Caco-2 (cell line): ENCODE measurements around the gene TIMP4. TPM values are rescaled to one million over a fixed set of nuclear protein-coding genes. Genes with fewer than 3 reads are reported as not detected.

Experiments used
- BruUV-seq: library from RNA; stranded (reverse); fragments of 400-500 nt; replicated peaks from 2 replicates; lab custom pipeline; 2021; lab: Mats Ljungman, UMichigan
- CTCF ChIA-PET: fragments of 300-600 bp; sonication (Branson Sonifier 250); formaldehyde crosslinking; loops from one replicate; lab custom pipeline; 2022; ENCODE audit warnings: antibody characterized with exemption; lab: Charles Lee
- POLR2A ChIA-PET: fragments of 300-600 bp; sonication (Branson Sonifier 250); formaldehyde crosslinking; loops from one replicate; lab custom pipeline; 2022; ENCODE audit warnings: antibody characterized with exemption; lab: Charles Lee
- DNase-seq, 2 experiments: peaks; one replicate each; pipeline versions ENCODE4 v3.0.0 to v3.0.0-alpha.2; 2020 to 2022
- H3K27me3 ChIP-seq: replicated peaks from 2 replicates; pipeline ENCODE4 v1.6.0; 2011; ENCODE audit warnings: low read length; ENCODE audit not compliant: control insufficient read depth, insufficient read depth
- H3K36me3 ChIP-seq: 2 replicates; pipeline ENCODE4 v1.5.1; 2011; ENCODE audit warnings: low read length; ENCODE audit not compliant: control insufficient read depth, insufficient read depth
- H3K4me1 ChIP-seq: fragments of 250-450 bp; sonication (Bioruptor Pico); 2 replicates; pipeline ENCODE4 v1.5.1; 2020; ENCODE audit warnings: mild to moderate bottlenecking
- H3K4me3 ChIP-seq: 2 replicates; pipeline ENCODE4 v1.5.1; 2011; ENCODE audit warnings: low read depth, mild to moderate bottlenecking, control low read depth, low read length
- H3K9me3 ChIP-seq: fragments of 250-450 bp; sonication (Bioruptor Pico); 2 replicates; pipeline ENCODE4 v1.5.1; 2020; ENCODE audit warnings: mild to moderate bottlenecking, moderate library complexity
- H3K27ac Mint-ChIP-seq: one replicate; pipeline ENCODE4 v1.8.0; 2022; ENCODE audit warnings: mixed read lengths; ENCODE audit not compliant: unreplicated experiment
- H3K27me3 Mint-ChIP-seq: one replicate; pipeline ENCODE4 v1.8.0; 2022; ENCODE audit warnings: mixed read lengths; ENCODE audit not compliant: insufficient read depth, unreplicated experiment
- H3K36me3 Mint-ChIP-seq: one replicate; pipeline ENCODE4 v1.8.0; 2022; ENCODE audit warnings: mild to moderate bottlenecking, mixed read lengths; ENCODE audit not compliant: insufficient read depth, unreplicated experiment
- H3K4me1 Mint-ChIP-seq: one replicate; pipeline ENCODE4 v1.8.0; 2022; ENCODE audit warnings: low read depth, mixed read lengths; ENCODE audit not compliant: unreplicated experiment
- H3K4me3 Mint-ChIP-seq: one replicate; pipeline ENCODE4 v1.8.0; 2022; ENCODE audit warnings: mild to moderate bottlenecking, moderate library complexity, mixed read lengths; ENCODE audit not compliant: unreplicated experiment
- H3K9me3 Mint-ChIP-seq: one replicate; pipeline ENCODE4 v1.8.0; 2022; ENCODE audit warnings: mixed read lengths; ENCODE audit not compliant: unreplicated experiment
- CTCF ChIP-seq, 2 experiments: fragments of 200-600 bp in 1 of 2; IDR thresholded peaks; 1 replicate in 1 of 2; 2 replicates in 1 of 2; pipeline versions ENCODE4 v1.5.1 to v1.8.0; 2011 to 2022; ENCODE audit warnings: antibody characterized with exemption in 1 of 2, control low read depth in 1 of 2, inconsistent platforms in 1 of 2, low read depth in 1 of 2, low read length in 1 of 2, mild to moderate bottlenecking in 1 of 2, moderate library complexity in 1 of 2; ENCODE audit not compliant: insufficient read depth in 1 of 2, severe bottlenecking in 1 of 2, unreplicated experiment in 1 of 2
- intact Hi-C: fragments of 100-400 bp; cut with micrococcal nuclease; formaldehyde crosslinking; loops from one replicate; pipeline ENCODE4 v1.10.0; 2022; ENCODE audit not compliant: unreplicated experiment
- total RNA-seq: library from RNA; stranded (reverse); gene quantifications from 2 replicates; pipeline ENCODE4 v1.2.3, GENCODE V29; 2022

TIMP4 gene
- total RNA-seq, 1 experiment from 2014 or later = 1.4 TPM

DNA sequence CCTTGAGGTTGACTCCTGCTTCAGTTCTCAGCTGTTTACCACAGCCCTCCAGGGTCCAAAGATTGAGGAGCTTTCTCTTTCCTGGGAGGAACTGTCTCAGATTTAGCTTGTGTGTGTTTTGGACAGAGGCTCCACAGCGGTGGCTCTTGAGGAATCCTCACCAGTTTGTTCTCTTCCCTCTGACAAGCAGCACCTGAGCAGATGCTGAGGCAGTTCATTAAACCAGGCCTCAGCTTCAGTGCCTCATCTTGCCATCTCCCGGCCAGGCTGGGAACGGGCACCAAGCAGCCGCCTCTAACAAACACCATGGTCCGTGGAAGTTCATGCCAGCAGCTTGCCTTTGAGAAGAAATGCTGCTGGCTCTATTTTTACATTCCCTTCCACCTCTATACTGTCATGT is 25.8 kb upstream of the TIMP4 start:
- H3K4me3 ChIP-seq = no peak overlapping the region
- H3K4me3 Mint-ChIP-seq = no peak overlapping the region
- POLR2A ChIA-PET = no interaction called here
- peaks cover 11% of the 10 kb centered on the region; the same call in 1 of the 2 replicates for H3K4me1 ChIP-seq
- no peak for TF ChIP-seq CTCF (IDR thresholded peaks at IDR 0.05; ENCODE audit: insufficient read depth in 1 of 2, low read depth in 1 of 2, low read length in 1 of 2, severe bottlenecking in 1 of 2, unreplicated experiment in 1 of 2)
- H3K9me3 ChIP-seq = no peaks in the 10 kb centered on the region
- no peaks in the 10 kb centered on the region for H3K27me3 Mint-ChIP-seq
- H3K27ac Mint-ChIP-seq = no peak overlapping the region
- H3K4me1 Mint-ChIP-seq = peaks cover 25% of the 10 kb centered on the region
- H3K9me3 Mint-ChIP-seq = no peaks in the 10 kb centered on the region
- no peaks in the 10 kb centered on the region for H3K27me3 ChIP-seq
- no peaks in the 10 kb centered on the region for H3K36me3 Mint-ChIP-seq
- intact Hi-C loops = loop anchor here (5.0 kb wide), 1 partner anchor 48 kb away; no protein-coding TSS in a partner anchor
- CTCF ChIA-PET = interaction anchor here (0.6 to 1.1 kb wide), 3 partner anchors 8 to 44 kb away, joined by 3 read pairs; no protein-coding TSS in a partner anchor
- BruUV-seq = no TSS peak
- no peak for DNase-seq
- H3K36me3 ChIP-seq = no peaks in the 10 kb centered on the region

DNA sequence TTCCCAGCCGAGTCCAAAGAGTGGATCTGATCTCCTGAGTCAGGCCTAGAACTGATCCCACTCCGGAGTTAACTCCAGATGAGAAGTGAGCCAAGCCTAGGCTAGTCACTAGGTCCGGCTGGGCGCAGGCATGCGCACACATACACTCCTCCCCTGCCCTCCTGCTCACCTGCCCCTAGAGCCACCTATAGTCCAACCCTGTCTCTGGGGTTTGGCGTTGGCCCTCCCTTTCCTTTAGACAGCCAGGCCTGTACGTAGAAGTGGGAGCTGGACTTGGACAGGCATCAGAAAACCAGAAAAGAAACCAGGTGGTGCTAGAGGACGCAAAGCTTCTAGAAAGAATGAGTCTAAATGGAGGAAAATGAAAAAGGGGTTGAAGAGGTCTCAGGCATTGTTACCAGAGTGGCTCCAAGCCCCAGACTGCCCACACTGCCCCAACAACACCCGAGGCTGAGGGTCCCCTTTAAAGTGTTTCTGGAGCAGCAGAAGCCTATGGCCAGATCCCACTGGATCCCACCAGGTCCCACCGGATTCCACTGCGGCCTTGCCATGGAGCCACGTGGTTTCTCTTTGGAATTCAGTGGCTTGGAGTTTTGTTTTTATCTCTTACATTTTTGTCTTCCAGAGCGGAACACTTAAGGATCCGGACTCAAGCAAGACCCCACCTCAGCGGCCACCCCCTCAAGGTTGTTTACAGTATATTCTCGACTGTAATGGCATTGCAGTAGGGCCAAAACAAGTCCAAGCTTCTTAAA is 24.2 kb upstream of the TIMP4 start:
- Histone ChIP-seq H3K36me3 (no peaks in the 10 kb centered on the region), H3K27me3 (no peaks in the 10 kb centered on the region), H3K9me3 (no peaks in the 10 kb centered on the region), H3K4me1 (peaks cover 11% of the 10 kb centered on the region; the same call in 1 of the 2 replicates), H3K4me3 (no peak overlapping the region)
- BruUV-seq = no TSS peak
- no peak for TF ChIP-seq CTCF (IDR thresholded peaks at IDR 0.05; ENCODE audit: insufficient read depth in 1 of 2, low read depth in 1 of 2, low read length in 1 of 2, severe bottlenecking in 1 of 2, unreplicated experiment in 1 of 2)
- no peaks in the 10 kb centered on the region for H3K9me3 Mint-ChIP-seq
- no peaks in the 10 kb centered on the region for H3K27me3 Mint-ChIP-seq
- peaks cover 13% of the 10 kb centered on the region for H3K4me1 Mint-ChIP-seq
- DNase-seq = no peak
- H3K4me3 Mint-ChIP-seq = no peak overlapping the region
- intact Hi-C loops = loop anchor here (5.0 kb wide), 1 partner anchor 49 kb away; no protein-coding TSS in a partner anchor
- H3K36me3 Mint-ChIP-seq = no peaks in the 10 kb centered on the region
- POLR2A ChIA-PET = interaction anchor here (0.6 kb wide), 1 partner anchor 43 kb away, joined by 4 read pairs; no protein-coding TSS in a partner anchor
- CTCF ChIA-PET = interaction anchor here (0.8 to 1.4 kb wide), 3 partner anchors 11 to 48 kb away, joined by 3 to 5 read pairs (median 3); no protein-coding TSS in a partner anchor
- peak overlapping the region; percentile 51 for H3K27ac Mint-ChIP-seq

DNA sequence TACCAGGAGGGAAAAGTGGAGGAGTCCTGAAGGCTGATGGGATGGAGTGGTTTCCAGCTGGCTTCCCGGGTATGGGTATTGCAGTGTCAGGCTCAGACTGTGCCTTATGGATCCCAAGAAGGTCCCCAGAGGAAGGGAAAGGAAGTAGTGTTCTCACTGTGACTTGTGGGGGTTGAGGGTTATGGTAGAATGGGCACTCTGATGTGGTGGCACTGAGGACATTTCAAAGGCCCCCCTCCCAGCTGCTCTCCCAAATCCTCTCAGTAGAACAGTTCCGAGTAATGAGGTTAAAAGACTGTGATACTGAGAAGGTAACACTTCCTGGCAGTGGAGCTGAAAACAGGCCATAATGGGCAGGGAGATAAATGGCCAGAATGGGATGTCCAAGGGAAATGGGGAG is 23.1 kb upstream of the TIMP4 start:
- BruUV-seq = no TSS peak
- H3K9me3 ChIP-seq = no peaks in the 10 kb centered on the region
- no peaks in the 10 kb centered on the region for H3K27me3 ChIP-seq
- peaks cover 11% of the 10 kb centered on the region; the same call in 1 of the 2 replicates for H3K4me1 ChIP-seq
- Mint-ChIP-seq H3K27ac (peak overlapping the region; percentile 38), H3K4me1 (peaks cover 6% of the 10 kb centered on the region), H3K4me3 (no peak overlapping the region), H3K36me3 (no peaks in the 10 kb centered on the region), H3K9me3 (no peaks in the 10 kb centered on the region), H3K27me3 (no peaks in the 10 kb centered on the region)
- no peak overlapping the region for H3K4me3 ChIP-seq
- POLR2A ChIA-PET = no interaction called here
- CTCF ChIA-PET = no interaction called here
- no peaks in the 10 kb centered on the region for H3K36me3 ChIP-seq
- intact Hi-C loops = loop anchor here (5.0 kb wide), 1 partner anchor 50 kb away; no protein-coding TSS in a partner anchor
- no peak for DNase-seq
- no peak for TF ChIP-seq CTCF (IDR thresholded peaks at IDR 0.05; ENCODE audit: insufficient read depth in 1 of 2, low read depth in 1 of 2, low read length in 1 of 2, severe bottlenecking in 1 of 2, unreplicated experiment in 1 of 2)
